ENCODE data around the gene SLC10A6. TPM values are rescaled to one million over a fixed set of nuclear protein-coding genes. Genes with fewer than 3 reads are reported as not detected.
"Not testable (repeated sequence)": the region's sequence is repeated elsewhere in the genome, so short reads cannot be mapped to it uniquely, and the experiment has no call there.

Gene SLC10A6
- total RNA-seq, 1 donor from 2014 or later = not detected

DNA sequence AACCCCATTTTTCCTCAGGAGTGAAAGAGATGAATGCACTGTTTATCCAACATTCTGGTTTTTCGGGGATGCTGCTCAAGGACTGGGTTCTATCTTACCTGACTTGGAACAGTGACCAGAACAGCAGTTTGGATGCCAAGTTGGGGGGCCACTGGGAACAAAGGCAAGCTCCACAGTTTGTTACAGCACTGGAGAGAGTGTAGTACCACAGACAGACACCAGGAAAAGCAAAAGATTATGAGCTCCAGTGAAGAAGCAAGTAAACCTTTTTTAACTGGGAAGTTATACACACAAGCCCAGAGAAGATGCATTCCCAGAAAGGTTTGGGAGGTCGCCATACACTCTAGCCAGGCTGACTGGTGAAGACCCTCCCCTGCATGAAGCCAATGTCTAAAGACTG, 29.5 kb upstream of the SLC10A6 start:
- Mint-ChIP-seq H3K9me3 (peaks cover 24% of the 10 kb centered on the region), H3K36me3 (peaks cover 4% of the 10 kb centered on the region), H3K4me3 (no peak overlapping the region), H3K27ac (no peak overlapping the region), H3K4me1 (no peaks in the 10 kb centered on the region), H3K27me3 (ENCODE audit: insufficient read depth, low read depth) (no peaks in the 10 kb centered on the region)
- TF ChIP-seq, protein P1, sequence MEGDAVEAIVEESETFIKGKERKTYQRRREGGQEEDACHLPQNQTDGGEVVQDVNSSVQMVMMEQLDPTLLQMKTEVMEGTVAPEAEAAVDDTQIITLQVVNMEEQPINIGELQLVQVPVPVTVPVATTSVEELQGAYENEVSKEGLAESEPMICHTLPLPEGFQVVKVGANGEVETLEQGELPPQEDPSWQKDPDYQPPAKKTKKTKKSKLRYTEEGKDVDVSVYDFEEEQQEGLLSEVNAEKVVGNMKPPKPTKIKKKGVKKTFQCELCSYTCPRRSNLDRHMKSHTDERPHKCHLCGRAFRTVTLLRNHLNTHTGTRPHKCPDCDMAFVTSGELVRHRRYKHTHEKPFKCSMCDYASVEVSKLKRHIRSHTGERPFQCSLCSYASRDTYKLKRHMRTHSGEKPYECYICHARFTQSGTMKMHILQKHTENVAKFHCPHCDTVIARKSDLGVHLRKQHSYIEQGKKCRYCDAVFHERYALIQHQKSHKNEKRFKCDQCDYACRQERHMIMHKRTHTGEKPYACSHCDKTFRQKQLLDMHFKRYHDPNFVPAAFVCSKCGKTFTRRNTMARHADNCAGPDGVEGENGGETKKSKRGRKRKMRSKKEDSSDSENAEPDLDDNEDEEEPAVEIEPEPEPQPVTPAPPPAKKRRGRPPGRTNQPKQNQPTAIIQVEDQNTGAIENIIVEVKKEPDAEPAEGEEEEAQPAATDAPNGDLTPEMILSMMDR (IDR thresholded peaks at IDR 0.05) = no peak
- TF ChIP-seq EZH2phosphoT487 (IDR thresholded peaks at IDR 0.05) = no peak
- TF ChIP-seq EZH2 (IDR thresholded peaks at IDR 0.05) = no peak
- Histone ChIP-seq H3K79me2 (ENCODE audit: low read depth) (no peaks in the 10 kb centered on the region), H3K4me1 (no peaks in the 10 kb centered on the region), H3K4me3 (no peak overlapping the region), H4K20me1 (ENCODE audit: low read depth) (no peaks in the 10 kb centered on the region), H3K27me3 (no peaks in the 10 kb centered on the region), H3F3A (ENCODE audit: low read depth) (no peaks in the 10 kb centered on the region), H3K9ac (no peak overlapping the region), H2AFZ (replicated peaks) (no peak overlapping the region), H3K4me2 (no peak overlapping the region), H3K9me3 (ENCODE audit: low read depth) (no peaks in the 10 kb centered on the region), H3K36me3 (no peaks in the 10 kb centered on the region), H3K27ac (no peak overlapping the region)
- no peak for DNase-seq (ENCODE audit: low spot score)

DNA sequence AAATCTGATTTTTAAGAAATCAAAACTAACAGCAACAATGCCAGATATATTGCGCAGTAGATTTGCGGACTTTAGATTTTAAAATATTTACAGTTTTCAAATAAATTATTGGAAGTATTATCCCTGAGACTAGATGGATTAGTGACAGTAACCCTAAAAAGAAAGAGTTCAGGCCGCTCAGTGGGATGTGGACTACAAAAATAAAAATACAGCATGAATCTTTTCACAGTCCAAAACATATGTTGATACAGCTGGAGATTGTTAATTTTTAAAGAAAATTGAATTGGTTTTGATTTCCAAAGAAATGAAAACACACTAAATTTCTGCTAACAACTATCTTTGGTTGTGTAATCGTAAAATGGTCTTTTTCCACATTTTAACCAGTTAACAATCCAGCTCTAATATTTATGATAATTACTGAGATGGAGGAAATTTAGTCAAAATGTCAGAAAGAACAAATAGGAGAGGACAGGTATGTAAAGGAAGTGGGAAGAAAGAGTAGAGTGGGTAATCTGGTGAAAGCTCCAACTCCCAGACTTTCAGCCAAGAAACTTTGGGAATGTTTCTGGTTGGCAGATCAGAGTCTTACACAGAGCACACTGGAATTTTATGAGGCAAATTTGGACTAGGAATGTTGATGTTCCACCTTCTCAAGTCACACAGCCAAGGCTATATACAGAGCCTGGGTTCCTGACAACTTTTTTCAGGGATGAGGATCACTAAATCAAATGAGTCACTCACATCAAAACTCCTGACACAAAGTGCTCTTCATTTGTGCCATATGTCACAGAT, 27.9 kb upstream of the SLC10A6 start:
- Histone ChIP-seq H3K9me3 (ENCODE audit: low read depth) (no peaks in the 10 kb centered on the region), H3K79me2 (ENCODE audit: low read depth) (no peaks in the 10 kb centered on the region), H3K4me1 (no peaks in the 10 kb centered on the region), H3K4me3 (no peak overlapping the region), H4K20me1 (ENCODE audit: low read depth) (no peaks in the 10 kb centered on the region), H2AFZ (replicated peaks) (no peak overlapping the region), H3K27me3 (no peaks in the 10 kb centered on the region), H3K27ac (no peak overlapping the region), H3K9ac (no peak overlapping the region), H3K36me3 (no peaks in the 10 kb centered on the region), H3K4me2 (no peak overlapping the region), H3F3A (ENCODE audit: low read depth) (no peaks in the 10 kb centered on the region)
- Mint-ChIP-seq H3K4me3 (no peak overlapping the region), H3K4me1 (no peaks in the 10 kb centered on the region), H3K9me3 (peaks cover 24% of the 10 kb centered on the region), H3K27ac (no peak overlapping the region), H3K36me3 (peaks cover 4% of the 10 kb centered on the region), H3K27me3 (ENCODE audit: insufficient read depth, low read depth) (no peaks in the 10 kb centered on the region)
- TF ChIP-seq EZH2 (IDR thresholded peaks at IDR 0.05) (no peak), EZH2phosphoT487 (IDR thresholded peaks at IDR 0.05) (no peak)
- TF ChIP-seq, protein P1 (IDR thresholded peaks at IDR 0.05) = no peak
- no peak for DNase-seq (ENCODE audit: low spot score)

DNA sequence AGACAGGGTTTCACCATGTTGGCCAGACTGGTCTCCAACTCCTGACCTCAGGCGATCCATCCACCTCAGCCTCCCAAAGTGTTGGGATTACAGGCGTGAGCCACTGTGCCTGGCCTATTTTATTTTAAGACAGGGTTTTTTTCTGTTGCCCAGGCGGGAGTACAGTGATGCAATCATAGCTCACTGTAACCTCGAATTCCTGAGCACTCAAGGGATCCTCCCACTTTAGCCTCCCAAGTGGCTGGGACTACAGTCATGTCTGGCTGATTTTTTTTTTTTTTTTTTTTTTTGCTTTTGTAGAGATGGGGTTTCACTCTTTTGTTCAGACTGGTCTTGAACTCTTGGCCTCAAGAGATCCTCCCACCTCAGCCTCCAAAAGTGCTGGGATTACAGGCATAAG, 26.3 kb upstream of the SLC10A6 start:
- H3K27ac ChIP-seq; H4K20me1 ChIP-seq (ENCODE audit: low read depth); H3K9me3 ChIP-seq (ENCODE audit: low read depth); H3K4me3 ChIP-seq; H3F3A ChIP-seq (ENCODE audit: low read depth); H3K4me1 ChIP-seq; H3K27ac Mint-ChIP-seq; H3K9ac ChIP-seq; H2AFZ ChIP-seq (replicated peaks); H3K27me3 Mint-ChIP-seq (ENCODE audit: insufficient read depth, low read depth); H3K27me3 ChIP-seq; H3K4me1 Mint-ChIP-seq; H3K4me2 ChIP-seq; DNase-seq (ENCODE audit: low spot score); H3K36me3 Mint-ChIP-seq; H3K36me3 ChIP-seq; H3K4me3 Mint-ChIP-seq; H3K79me2 ChIP-seq (ENCODE audit: low read depth): not testable (repeated sequence)
- peaks cover 22% of the 10 kb centered on the region for H3K9me3 Mint-ChIP-seq

DNA sequence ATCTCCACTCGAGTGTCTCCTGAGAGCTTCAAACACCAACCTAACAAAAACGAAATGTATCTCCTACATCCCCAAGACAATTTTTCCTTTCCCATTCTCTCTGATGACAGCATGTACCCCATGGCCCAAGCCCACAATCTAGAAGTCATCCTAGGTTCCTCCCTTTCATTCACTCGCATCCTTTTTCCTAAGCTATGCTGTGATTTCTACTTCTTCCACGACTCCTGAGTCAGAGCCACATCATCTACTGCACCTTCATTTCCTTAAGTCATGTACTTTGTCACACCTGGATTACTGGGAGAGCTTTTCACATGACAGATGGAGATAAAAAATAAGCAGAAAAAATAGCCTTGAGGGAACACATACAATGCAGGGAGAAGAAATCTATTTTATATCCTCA, 23.0 kb upstream of the SLC10A6 start:
- no peaks in the 10 kb centered on the region for H4K20me1 ChIP-seq (ENCODE audit: low read depth)
- H3K27ac ChIP-seq = no peak overlapping the region
- H3K4me1 ChIP-seq = no peaks in the 10 kb centered on the region
- TF ChIP-seq EZH2phosphoT487 (IDR thresholded peaks at IDR 0.05) (no peak), EZH2 (IDR thresholded peaks at IDR 0.05) (no peak)
- TF ChIP-seq, protein P1 (IDR thresholded peaks at IDR 0.05) = no peak
- H3K27me3 ChIP-seq = no peaks in the 10 kb centered on the region
- Mint-ChIP-seq H3K9me3 (peaks cover 3% of the 10 kb centered on the region), H3K27ac (no peak overlapping the region), H3K4me1 (no peaks in the 10 kb centered on the region), H3K36me3 (no peaks in the 10 kb centered on the region), H3K4me3 (no peak overlapping the region), H3K27me3 (ENCODE audit: insufficient read depth, low read depth) (peaks cover 2% of the 10 kb centered on the region)
- H3K9me3 ChIP-seq (ENCODE audit: low read depth) = no peaks in the 10 kb centered on the region
- H3F3A ChIP-seq (ENCODE audit: low read depth) = no peaks in the 10 kb centered on the region
- H3K36me3 ChIP-seq = no peaks in the 10 kb centered on the region
- no peaks in the 10 kb centered on the region for H3K79me2 ChIP-seq (ENCODE audit: low read depth)
- no peak overlapping the region for H3K9ac ChIP-seq
- H3K4me2 ChIP-seq = no peak overlapping the region
- no peak overlapping the region for H3K4me3 ChIP-seq
- no peak for DNase-seq (ENCODE audit: low spot score)
- H2AFZ ChIP-seq (replicated peaks) = no peak overlapping the region

Data from neural progenitor cell (in vitro differentiated cells).